HepG2 (cell line): ENCODE results near the gene ADGRE3. TPM values are rescaled to one million over a fixed set of nuclear protein-coding genes. Genes with fewer than 3 reads are reported as not detected.
A peak's percentile ranks its signal among the peaks of the same experiment; 100 is the strongest.

Source experiments
- AHR ChIP-seq: IDR thresholded peaks from 2 replicates; pipeline ENCODE4 v1.6.1; 2018; ENCODE audit warnings: missing genetic modification reagents, missing compliant biosample characterization
- BCLAF1 ChIP-seq: fragments of 450-650 bp; IDR thresholded peaks from 2 replicates; pipeline ENCODE4 v1.6.1; 2017; ENCODE audit warnings: mild to moderate bottlenecking
- CAMTA2 ChIP-seq: sonication (generic); formaldehyde crosslinking; IDR thresholded peaks from 2 replicates; pipeline ENCODE4 v1.4.0; 2020; ENCODE audit warnings: mild to moderate bottlenecking, missing genetic modification reagents, borderline replicate concordance
- FOXM1 ChIP-seq: sonication (generic); formaldehyde crosslinking; IDR thresholded peaks from 2 replicates; pipeline ENCODE4 v1.5.0; 2020; ENCODE audit warnings: missing genetic modification reagents
- HNRNPK ChIP-seq: fragments of 200-400 bp; formaldehyde crosslinking; IDR thresholded peaks from 2 replicates; pipeline ENCODE4 v1.6.1; 2018; ENCODE audit warnings: low read length, low read depth, moderate library complexity, mild to moderate bottlenecking; ENCODE audit not compliant: poor library complexity, severe bottlenecking
- RELA ChIP-seq: sonication (generic); formaldehyde crosslinking; IDR thresholded peaks from 2 replicates; pipeline ENCODE4 v1.4.0; 2020; ENCODE audit warnings: missing genetic modification reagents
- RXRB ChIP-seq: IDR thresholded peaks from 2 replicates; pipeline ENCODE4 v1.6.1; 2016; ENCODE audit warnings: borderline replicate concordance, missing genetic modification reagents, missing compliant biosample characterization
- ZHX2 ChIP-seq, 2 experiments: sonication (generic) in 1 of 2; formaldehyde crosslinking in 1 of 2; IDR thresholded peaks; 2 replicates each; pipeline versions ENCODE4 v1.6.1 to v1.9.0; 2014 to 2022; ENCODE audit warnings: antibody characterized with exemption in 1 of 2, borderline replicate concordance in 1 of 2, inconsistent platforms in 1 of 2, low read depth in 1 of 2, missing genetic modification reagents in 1 of 2
- ZNF615 ChIP-seq: sonication (generic); formaldehyde crosslinking; IDR thresholded peaks from 2 replicates; pipeline ENCODE4 v1.5.0; 2020; ENCODE audit warnings: mild to moderate bottlenecking, missing genetic modification reagents, borderline replicate concordance
- ZNF737 ChIP-seq: sonication (generic); formaldehyde crosslinking; IDR thresholded peaks from 2 replicates; pipeline ENCODE4 v1.5.0; 2020; ENCODE audit warnings: missing genetic modification reagents, mild to moderate bottlenecking, borderline replicate concordance
- ZNF772 ChIP-seq: sonication (generic); formaldehyde crosslinking; IDR thresholded peaks from 2 replicates; pipeline ENCODE4 v1.5.0; 2020; ENCODE audit warnings: mild to moderate bottlenecking, missing genetic modification reagents
- ZSCAN25 ChIP-seq: sonication (generic); formaldehyde crosslinking; IDR thresholded peaks from 2 replicates; pipeline ENCODE4 v1.8.0; 2022; ENCODE audit warnings: mild to moderate bottlenecking, missing genetic modification reagents
- polyA plus RNA-seq, 8 experiments: library from polyadenylated mRNA; depleted of rRNA in 3 of 8; stranded (reverse) in 7 of 8; unstranded in 1 of 8; fragments of >200 nt; fragmentation: Illumina TruSeq in 4 of 8; extraction: Trizol in 4 of 8; gene quantifications; 2 replicates each; pipeline versions ENCODE4 v1.2.1 to v1.2.3, GENCODE V29; 2011 to 2016; ENCODE audit warnings: low read depth in 4 of 8, missing spikeins in 1 of 8, mixed read lengths in 1 of 8; ENCODE audit not compliant: insufficient read depth in 1 of 8
- total RNA-seq, 5 experiments: library from RNA; depleted of rRNA; stranded (reverse); fragments of >200 nt; fragmentation: Illumina TruSeq; extraction: Trizol; gene quantifications; 2 replicates each; pipeline ENCODE4 v1.2.3, GENCODE V29; 2016; ENCODE audit warnings: low read depth in 1 of 5

Gene ADGRE3
- total and polyA plus RNA-seq, 2 of the 13 experiments (the other 11 are each of a cell fraction or from before 2014, with no cell fraction given): not detected

- TF ChIP-seq ZHX2 (IDR thresholded peaks at IDR 0.05; ENCODE audit: low read depth): peak; percentile 76
- no peak for TF ChIP-seq ZHX2 (CRISPR knock-in tag; IDR thresholded peaks at IDR 0.05; ENCODE audit: borderline replicate concordance)
- no peak; the same call in none of the 2 replicates for TF ChIP-seq AHR (CRISPR knock-in tag)
- peak; percentile 78; the same call in 1 of the 2 replicates for TF ChIP-seq ZNF772 (CRISPR knock-in tag)
- TF ChIP-seq RELA: no peak; the same call in none of the 2 replicates
- 0 out of 2 replicates have a peak, but pooled peaks have one; percentile 26 for TF ChIP-seq ZSCAN25 (CRISPR knock-in tag)
- no peak for TF ChIP-seq ZNF615 (CRISPR knock-in tag)
- TF ChIP-seq ZNF737 (CRISPR knock-in tag): no peak; the same call in 1 of the 2 replicates
- TF ChIP-seq FOXM1 (CRISPR knock-in tag): no peak
- no peak for TF ChIP-seq BCLAF1
- TF ChIP-seq CAMTA2 (CRISPR knock-in tag): no peak
- peak; percentile 69 for TF ChIP-seq RXRB (CRISPR knock-in tag)
- no peak for TF ChIP-seq HNRNPK
These were observed 102.8 kb downstream of the ADGRE3 start, which contains the start of gene NDUFB7 (continued) for GRCh38 chr19:14571695-14572490.
